ENCODE data around the gene UBALD1. TPM values are rescaled to one million over a fixed set of nuclear protein-coding genes. Genes with fewer than 3 reads are reported as not detected.

UBALD1 gene
- total and polyA plus RNA-seq, 2 donors (not counting 1 experiment from before 2014, with no cell fraction given) = 25.6 to 31.7 TPM

- TF ChIP-seq CTCF (IDR thresholded peaks at IDR 0.05) (no peak), EZH2 (IDR thresholded peaks at IDR 0.05; ENCODE audit: borderline replicate concordance, insufficient read depth, low read depth, low read length, poor library complexity, severe bottlenecking) (no peak)
- intact Hi-C loops (cut with micrococcal nuclease) = no loop called here
- POLR2A ChIA-PET = no interaction called here
- no peak overlapping the region for H3K4me3 ChIP-seq (ENCODE audit: control extremely low read depth in 1 of 5, extremely low read depth in 1 of 5, insufficient read depth in 1 of 5, low read depth in 2 of 5, low read length in 4 of 5)
- ATAC-seq (ENCODE audit: low read depth) (no peak), DNase-seq (no peak)
- no peak overlapping the region for H3K27ac ChIP-seq (ENCODE audit: low read length in 2 of 2)
- Mint-ChIP-seq H3K9me3 (ENCODE audit: insufficient read depth) (peaks cover 4% of the 10 kb centered on the region), H3K27ac (no peak overlapping the region), H3K4me3 (no peak overlapping the region), H3K27me3 (no peaks in the 10 kb centered on the region), H3K4me1 (peaks cover 19% of the 10 kb centered on the region)
- WGBS (ENCODE audit: insufficient coverage) = no CpG with 5 or more reads among the region's 1 CpG
- peaks cover 0 to 13% of the 10 kb centered on the region in 2 experiments for H3K36me3 ChIP-seq (replicated peaks in 1 of 2; ENCODE audit: control extremely low read depth in 1 of 2, control insufficient read depth in 1 of 2, extremely low read depth in 1 of 2, insufficient read depth in 2 of 2, low read length in 1 of 2)
- peaks cover 0 to 3% (median 0%) of the 10 kb centered on the region in 3 donors for H3K9me3 ChIP-seq (ENCODE audit: control extremely low read depth in 1 of 3, control insufficient read depth in 2 of 3, insufficient read depth in 1 of 3, low read length in 2 of 3)
- H3K4me1 ChIP-seq (ENCODE audit: control insufficient read depth in 2 of 2, insufficient read depth in 2 of 2, low read length in 2 of 2) = peaks cover 5 to 7% of the 10 kb centered on the region in 2 donors
- H3K27me3 ChIP-seq (replicated peaks in 1 of 4; ENCODE audit: control extremely low read depth in 1 of 4, control insufficient read depth in 3 of 4, insufficient read depth in 4 of 4, low read length in 3 of 4) = no peaks in the 10 kb centered on the region
- H4K20me1 ChIP-seq (ENCODE audit: control insufficient read depth, insufficient read depth, low read length, poor library complexity, severe bottlenecking) = peaks cover 55% of the 10 kb centered on the region
- no peak overlapping the region for H2AFZ ChIP-seq (ENCODE audit: insufficient read depth, low read depth, low read length, poor library complexity, severe bottlenecking)
- peaks cover 95% of the 10 kb centered on the region for H3K79me2 ChIP-seq (ENCODE audit: control insufficient read depth, insufficient read depth, low read length)
- H3K9ac ChIP-seq (ENCODE audit: low read length) = no peak overlapping the region
- no peak overlapping the region for H3K4me2 ChIP-seq (replicated peaks; ENCODE audit: low read depth, low read length, poor library complexity, severe bottlenecking)
- CTCF ChIA-PET = no interaction called here
Observed at GRCh38 chr16:4631444-4631843, 16.8 kb upstream of the UBALD1 start.

GRCh38 chr16:4628283-4628682, 13.6 kb upstream of the UBALD1 start:
- Mint-ChIP-seq H3K9me3 (ENCODE audit: insufficient read depth) (peaks cover 4% of the 10 kb centered on the region), H3K4me1 (peaks cover 37% of the 10 kb centered on the region), H3K4me3 (no peak overlapping the region), H3K27me3 (no peaks in the 10 kb centered on the region), H3K27ac (no peak overlapping the region)
- ChIA-PET CTCF (interaction anchor here (0.8 kb wide), 2 partner anchors 19 to 80 kb away, joined by 3 to 4 read pairs; no protein-coding TSS in a partner anchor), POLR2A (no interaction called here)
- Histone ChIP-seq H3K4me2 (replicated peaks; ENCODE audit: low read depth, low read length, poor library complexity, severe bottlenecking) (no peak overlapping the region), H3K4me3 (ENCODE audit: control extremely low read depth in 1 of 5, extremely low read depth in 1 of 5, insufficient read depth in 1 of 5, low read depth in 2 of 5, low read length in 4 of 5) (no peak overlapping the region), H3K4me1 (ENCODE audit: control insufficient read depth in 2 of 2, insufficient read depth in 2 of 2, low read length in 2 of 2) (peaks cover 18 to 27% of the 10 kb centered on the region in 2 donors), H3K9ac (ENCODE audit: low read length) (no peak overlapping the region), H2AFZ (ENCODE audit: insufficient read depth, low read depth, low read length, poor library complexity, severe bottlenecking) (no peak overlapping the region), H3K27me3 (replicated peaks in 1 of 4; ENCODE audit: control extremely low read depth in 1 of 4, control insufficient read depth in 3 of 4, insufficient read depth in 4 of 4, low read length in 3 of 4) (no peaks in the 10 kb centered on the region), H3K79me2 (ENCODE audit: control insufficient read depth, insufficient read depth, low read length) (peaks cover 94% of the 10 kb centered on the region), H3K27ac (ENCODE audit: low read length in 2 of 2) (no peak overlapping the region), H4K20me1 (ENCODE audit: control insufficient read depth, insufficient read depth, low read length, poor library complexity, severe bottlenecking) (peaks cover 46% of the 10 kb centered on the region), H3K9me3 (ENCODE audit: control extremely low read depth in 1 of 3, control insufficient read depth in 2 of 3, insufficient read depth in 1 of 3, low read length in 2 of 3) (peaks cover 0 to 3% (median 0%) of the 10 kb centered on the region in 3 donors), H3K36me3 (replicated peaks in 1 of 2; ENCODE audit: control extremely low read depth in 1 of 2, control insufficient read depth in 1 of 2, extremely low read depth in 1 of 2, insufficient read depth in 2 of 2, low read length in 1 of 2) (no peaks in the 10 kb centered on the region)
- 83% methylated on average over 9 of the region's 9 CpGs for WGBS (ENCODE audit: insufficient coverage)
- no peak for TF ChIP-seq CTCF (IDR thresholded peaks at IDR 0.05)
- TF ChIP-seq EZH2 (IDR thresholded peaks at IDR 0.05; ENCODE audit: borderline replicate concordance, insufficient read depth, low read depth, low read length, poor library complexity, severe bottlenecking) = no peak
- DNase-seq (no peak), ATAC-seq (ENCODE audit: low read depth) (no peak)
- intact Hi-C loops (cut with micrococcal nuclease) = loop anchor here (10.0 kb wide), 1 partner anchor 353 kb away; the partner anchor contains the start of gene TFAP4
